ENCODE results near the gene XIRP2. TPM values are rescaled to one million over a fixed set of nuclear protein-coding genes. Genes with fewer than 3 reads are reported as not detected.
A peak's percentile ranks its signal among the peaks of the same experiment; 100 is the strongest.

The XIRP2 gene
- total and polyA plus RNA-seq, 2 of the 4 experiments (the other 2 are of a cell fraction), result 0.05 to 0.18 TPM

DNA sequence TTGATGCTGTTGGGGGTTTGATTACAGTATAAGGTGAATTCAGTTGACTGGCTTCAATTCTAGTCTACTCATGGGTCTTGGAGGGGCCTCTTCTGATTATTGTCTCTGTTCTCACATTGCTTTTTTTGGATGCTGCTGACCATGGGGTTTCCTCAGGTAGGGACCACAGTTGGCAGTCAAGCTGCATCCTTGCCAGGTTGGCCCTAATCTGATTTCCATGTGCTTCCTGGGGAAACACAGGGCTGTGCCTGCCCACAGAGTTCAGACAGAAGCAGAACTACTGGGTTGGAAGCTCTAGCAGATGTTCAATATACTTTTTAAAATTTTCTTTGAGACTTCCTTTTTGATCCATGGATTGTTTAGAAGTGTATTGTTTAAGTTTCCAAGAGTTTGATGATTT, 227.3 kb downstream of the XIRP2 start:
- Histone ChIP-seq H2BK15ac (ENCODE audit: low read depth, low read length) (no peak overlapping the region), H3K4me1 (ENCODE audit: control insufficient read depth, insufficient read depth, low read length) (no peaks in the 10 kb centered on the region), H3K27me3 (ENCODE audit: control insufficient read depth, insufficient read depth, low read length) (no peaks in the 10 kb centered on the region), H2BK5ac (ENCODE audit: low read depth, low read length, poor library complexity, severe bottlenecking) (no peak overlapping the region), H3K9me1 (ENCODE audit: insufficient read depth, low read length) (no peaks in the 10 kb centered on the region), H4K8ac (ENCODE audit: low read depth in 2 of 2, low read length in 2 of 2) (no peak overlapping the region), H3K23ac (ENCODE audit: low read depth, low read length) (no peak overlapping the region), H3K56ac (ENCODE audit: extremely low read depth, insufficient read depth, low read length) (no peak overlapping the region), H3K4ac (ENCODE audit: low read depth, low read length) (no peak overlapping the region), H3K14ac (replicated peaks; ENCODE audit: low read depth, low read length) (no peak overlapping the region), H3K79me1 (ENCODE audit: low read depth in 1 of 2, low read length in 2 of 2) (no peaks in the 10 kb centered on the region), H4K20me1 (ENCODE audit: insufficient read depth, low read length) (no peaks in the 10 kb centered on the region), H3K27ac (ENCODE audit: insufficient read depth, low read length) (no peak overlapping the region), H2AK9ac (replicated peaks; ENCODE audit: low read depth, low read length, poor library complexity) (no peak overlapping the region), H3K9me3 (ENCODE audit: control insufficient read depth, insufficient read depth, low read length) (no peaks in the 10 kb centered on the region), H3K18ac (ENCODE audit: low read depth, low read length) (peak overlapping the region; percentile 74; the same call in 1 of the 2 replicates), H3K36me3 (ENCODE audit: control insufficient read depth, insufficient read depth, low read length) (no peaks in the 10 kb centered on the region), H4K5ac (ENCODE audit: low read depth, low read length) (no peak overlapping the region), H2BK120ac (ENCODE audit: low read depth, low read length) (no peak overlapping the region), H4K91ac (ENCODE audit: insufficient read depth, low read depth, low read length) (no peak overlapping the region), H3K4me3 (ENCODE audit: insufficient read depth, low read depth, low read length) (no peak overlapping the region), H2AK5ac (ENCODE audit: low read depth, low read length) (no peak overlapping the region), H3K4me2 (ENCODE audit: low read depth, low read length) (no peak overlapping the region), H3K9ac (ENCODE audit: low read depth, low read length) (no peak overlapping the region), H2BK20ac (ENCODE audit: low read depth, low read length) (no peak overlapping the region), H2AFZ (replicated peaks; ENCODE audit: low read length, poor library complexity) (no peak overlapping the region)
- intact Hi-C loops (cut with micrococcal nuclease), result no loop called here
- no peak for TF ChIP-seq CEBPB (IDR thresholded peaks at IDR 0.05; ENCODE audit: low read depth, low read length)
- ChIA-PET CTCF (no interaction called here), POLR2A (ENCODE audit: unreplicated experiment) (no interaction called here)
- no TSS peak for BruUV-seq (replicated peaks)
- dilution Hi-C loops (cut with HindIII; ENCODE audit: low sequenced_read_pairs, unreplicated experiment), result no loop called here
- in situ Hi-C loops (cut with MboI; ENCODE audit: low sequenced_read_pairs), result no loop called here
- no peak for ATAC-seq (ENCODE audit: low read depth)
- no peak for DNase-seq
